ENCODE results near the gene DPYD.

DNA sequence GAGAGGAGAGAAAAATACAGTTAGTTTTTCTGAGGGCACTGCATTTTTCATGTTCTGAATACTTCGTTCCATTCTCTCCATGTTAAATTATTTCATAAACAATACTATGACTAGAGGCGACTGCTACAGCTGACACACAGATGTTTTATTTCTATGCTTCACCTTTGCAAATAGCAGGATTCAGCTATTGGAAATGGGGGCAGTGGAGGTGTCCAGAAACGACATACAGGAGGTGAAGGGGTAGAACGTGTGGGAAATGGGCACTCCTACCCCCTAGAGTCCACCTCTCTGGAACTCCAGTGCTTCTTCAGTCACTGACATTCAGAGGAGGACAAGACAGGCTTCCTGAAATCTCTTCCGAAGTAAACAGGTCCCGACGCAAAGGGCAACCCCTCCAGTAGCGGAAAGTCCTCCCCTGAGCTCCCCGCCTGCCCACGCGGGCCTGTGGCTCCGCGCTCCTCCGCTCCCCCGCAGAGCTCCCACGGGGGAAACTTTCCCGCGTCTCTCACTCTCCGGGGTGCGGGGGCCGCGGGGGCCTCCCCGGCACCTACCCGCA is 480 bp downstream of the DPYD start:
- TF ChIP-seq, protein P1, sequence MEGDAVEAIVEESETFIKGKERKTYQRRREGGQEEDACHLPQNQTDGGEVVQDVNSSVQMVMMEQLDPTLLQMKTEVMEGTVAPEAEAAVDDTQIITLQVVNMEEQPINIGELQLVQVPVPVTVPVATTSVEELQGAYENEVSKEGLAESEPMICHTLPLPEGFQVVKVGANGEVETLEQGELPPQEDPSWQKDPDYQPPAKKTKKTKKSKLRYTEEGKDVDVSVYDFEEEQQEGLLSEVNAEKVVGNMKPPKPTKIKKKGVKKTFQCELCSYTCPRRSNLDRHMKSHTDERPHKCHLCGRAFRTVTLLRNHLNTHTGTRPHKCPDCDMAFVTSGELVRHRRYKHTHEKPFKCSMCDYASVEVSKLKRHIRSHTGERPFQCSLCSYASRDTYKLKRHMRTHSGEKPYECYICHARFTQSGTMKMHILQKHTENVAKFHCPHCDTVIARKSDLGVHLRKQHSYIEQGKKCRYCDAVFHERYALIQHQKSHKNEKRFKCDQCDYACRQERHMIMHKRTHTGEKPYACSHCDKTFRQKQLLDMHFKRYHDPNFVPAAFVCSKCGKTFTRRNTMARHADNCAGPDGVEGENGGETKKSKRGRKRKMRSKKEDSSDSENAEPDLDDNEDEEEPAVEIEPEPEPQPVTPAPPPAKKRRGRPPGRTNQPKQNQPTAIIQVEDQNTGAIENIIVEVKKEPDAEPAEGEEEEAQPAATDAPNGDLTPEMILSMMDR (IDR thresholded peaks at IDR 0.05), result no peak
- TF ChIP-seq POLR2A (IDR thresholded peaks at IDR 0.05), result no peak

All from uterus (tissue), 2 donors.